ENCODE measurements around the gene MKI67.

MKI67 gene

GRCh38 chr10:128068398-128069285 lies 57.6 kb downstream of the MKI67 start:
- in situ Hi-C loops (cut with MboI; ENCODE audit: low sequenced_read_pairs): no loop called here

- in situ Hi-C loops (cut with MboI; ENCODE audit: low sequenced_read_pairs): no loop called here
Measured at GRCh38 chr10:128067691-128068397, 58.4 kb downstream of the MKI67 start.

GRCh38 chr10:128066870-128067382 lies 59.3 kb downstream of the MKI67 start:
- in situ Hi-C loops (cut with MboI; ENCODE audit: low sequenced_read_pairs): no loop called here

GRCh38 chr10:128065881-128066534 lies 60.2 kb downstream of the MKI67 start:
- in situ Hi-C loops (cut with MboI; ENCODE audit: low sequenced_read_pairs): no loop called here

GRCh38 chr10:128064970-128065580 lies 61.1 kb downstream of the MKI67 start:
- in situ Hi-C loops (cut with MboI; ENCODE audit: low sequenced_read_pairs): no loop called here

- in situ Hi-C loops (cut with MboI; ENCODE audit: low sequenced_read_pairs): no loop called here
Measured at GRCh38 chr10:128064108-128064969, 61.9 kb downstream of the MKI67 start.

- in situ Hi-C loops (cut with MboI; ENCODE audit: low sequenced_read_pairs): no loop called here
Measured at GRCh38 chr10:128063736-128064107, 62.5 kb downstream of the MKI67 start.

GRCh38 chr10:128062881-128063563 lies 63.2 kb downstream of the MKI67 start:
- in situ Hi-C loops (cut with MboI; ENCODE audit: low sequenced_read_pairs): no loop called here

- in situ Hi-C loops (cut with MboI; ENCODE audit: low sequenced_read_pairs): no loop called here
Measured at GRCh38 chr10:128062331-128062880, 63.8 kb downstream of the MKI67 start.

GRCh38 chr10:128061306-128062300 lies 64.6 kb downstream of the MKI67 start:
- in situ Hi-C loops (cut with MboI; ENCODE audit: low sequenced_read_pairs): no loop called here

- in situ Hi-C loops (cut with MboI; ENCODE audit: low sequenced_read_pairs): no loop called here
Measured at GRCh38 chr10:128060341-128061250, 65.6 kb downstream of the MKI67 start.

GRCh38 chr10:128059982-128060293 lies 66.3 kb downstream of the MKI67 start:
- in situ Hi-C loops (cut with MboI; ENCODE audit: low sequenced_read_pairs): no loop called here

- in situ Hi-C loops (cut with MboI; ENCODE audit: low sequenced_read_pairs): no loop called here
Measured at GRCh38 chr10:128059266-128059981, 66.8 kb downstream of the MKI67 start.

- in situ Hi-C loops (cut with MboI; ENCODE audit: low sequenced_read_pairs): no loop called here
Measured at GRCh38 chr10:128058750-128059134, 67.5 kb downstream of the MKI67 start.

GRCh38 chr10:128058106-128058749 lies 68.0 kb downstream of the MKI67 start:
- in situ Hi-C loops (cut with MboI; ENCODE audit: low sequenced_read_pairs): no loop called here
